HepG2 (cell line): ENCODE data around the gene USE1. TPM values are rescaled to one million over a fixed set of nuclear protein-coding genes. Genes with fewer than 3 reads are reported as not detected.
A peak's percentile ranks its signal among the peaks of the same experiment; 100 is the strongest.

Source experiments
- ATAC-seq: fragments of 200-7000 bp; cut with Tn5 transposase; 3 replicates; pipeline ENCODE4 v1.9.1; 2020; ENCODE audit warnings: mild to moderate bottlenecking, moderate library complexity
- BruUV-seq: library from RNA; stranded (reverse); fragments of 400-500 nt; replicated peaks from 2 replicates; lab custom pipeline; 2021; lab: Mats Ljungman, UMichigan
- CTCF ChIA-PET: fragments of 300-600 bp; formaldehyde crosslinking; extraction: SDS; loops from one replicate; lab custom pipeline; 2021; ENCODE audit warnings: low total read pairs, inconsistent platforms, low intra/inter-chr PET ratio; lab: Yijun Ruan, JAX
- POLR2A ChIA-PET: fragments of 350-600 bp; sonication (Branson Sonifier 250); formaldehyde crosslinking; loops from one replicate; lab custom pipeline; 2020; ENCODE audit warnings: antibody characterized with exemption, inconsistent platforms; lab: Yijun Ruan, JAX
- DNase-seq: peaks from one replicate; pipeline ENCODE4 v3.0.0-alpha.2; 2015; ENCODE audit warnings: low spot score
- FAIRE-seq: peaks from 3 replicates; lab custom pipeline; 2011; peaks lifted over from hg19 to GRCh38; lab: Jason Lieb, UNC
- H2AFZ ChIP-seq: one replicate; pipeline ENCODE4 v1.6.1; 2011; ENCODE audit warnings: low read length, inconsistent platforms
- H3K27ac ChIP-seq: fragments of 300-600 bp; 3 replicates; pipeline ENCODE4 v1.8.0; 2011; ENCODE audit warnings: mixed run types, mild to moderate bottlenecking, mixed read lengths, low read length, inconsistent platforms; ENCODE audit not compliant: insufficient read depth; ENCODE audit errors: extremely low read length
- H3K27me3 ChIP-seq, 2 experiments: fragments of 200-600 bp in 1 of 2; 2 replicates in 1 of 2; 3 replicates in 1 of 2; pipeline versions ENCODE4 v1.6.0 to v1.8.0; 2011; ENCODE audit warnings: low read length in 2 of 2, mild to moderate bottlenecking in 2 of 2, moderate library complexity in 2 of 2, inconsistent platforms in 1 of 2; ENCODE audit not compliant: insufficient read depth in 2 of 2, control insufficient read depth in 1 of 2
- H3K36me3 ChIP-seq, 2 experiments: fragments of 200-600 bp in 1 of 2; replicated peaks in 1 of 2; 2 replicates in 1 of 2; 3 replicates in 1 of 2; pipeline versions ENCODE4 v1.5.1 to v1.8.0; 2011; ENCODE audit warnings: low read length in 2 of 2, inconsistent platforms in 1 of 2; ENCODE audit not compliant: insufficient read depth in 2 of 2, control insufficient read depth in 1 of 2
- H3K4me1 ChIP-seq: 2 replicates; pipeline ENCODE4 v1.5.1; 2012; ENCODE audit warnings: low read length, inconsistent platforms; ENCODE audit not compliant: insufficient read depth
- H3K4me2 ChIP-seq: 2 replicates; pipeline ENCODE4 v1.6.0; 2011; ENCODE audit warnings: low read depth, low read length, inconsistent platforms
- H3K4me3 ChIP-seq, 3 experiments: fragments of 200-600 bp in 1 of 3; sonication (generic), shearing (Covaris generic) in 1 of 3; replicated peaks in 1 of 3; 2 replicates each; pipeline ENCODE4 v1.5.1; 2011 to 2016; ENCODE audit warnings: low read length in 3 of 3, inconsistent platforms in 2 of 3, low read depth in 2 of 3, mild to moderate bottlenecking in 2 of 3, control low read depth in 1 of 3, mixed read lengths in 1 of 3; ENCODE audit not compliant: insufficient read depth in 1 of 3
- H3K79me2 ChIP-seq: one replicate; pipeline ENCODE4 v1.6.1; 2011; ENCODE audit warnings: low read length, inconsistent platforms; ENCODE audit not compliant: insufficient read depth
- H3K9ac ChIP-seq: 2 replicates; pipeline ENCODE4 v1.6.0; 2011; ENCODE audit warnings: mild to moderate bottlenecking, low read depth, low read length, inconsistent platforms; ENCODE audit not compliant: insufficient read depth
- H3K9me3 ChIP-seq: 2 replicates; pipeline ENCODE4 v1.5.1; 2012; ENCODE audit warnings: mild to moderate bottlenecking, low read length
- H4K20me1 ChIP-seq: 2 replicates; pipeline ENCODE4 v1.6.0; 2011; ENCODE audit warnings: inconsistent platforms, mild to moderate bottlenecking, low read length, moderate library complexity; ENCODE audit not compliant: insufficient read depth
- AGO2 ChIP-seq: fragments of 200-400 bp; formaldehyde crosslinking; optimal IDR thresholded peaks from 2 replicates; pipeline ENCODE3; 2017; ENCODE audit warnings: mild to moderate bottlenecking, low read depth, low read length, moderate library complexity
- POLR2G ChIP-seq: fragments of 200-400 bp; formaldehyde crosslinking; IDR thresholded peaks from 2 replicates; pipeline ENCODE4 v1.6.1; 2018; ENCODE audit warnings: mild to moderate bottlenecking, low read depth, low read length, moderate library complexity
- ZBTB38 ChIP-seq: sonication (generic); formaldehyde crosslinking; IDR thresholded peaks from 2 replicates; pipeline ENCODE4 v1.5.1; 2020; ENCODE audit warnings: mild to moderate bottlenecking, missing genetic modification reagents
- ZFX ChIP-seq: sonication (generic); formaldehyde crosslinking; IDR thresholded peaks from 2 replicates; pipeline ENCODE4 v1.4.0; 2020; ENCODE audit warnings: mild to moderate bottlenecking, low read depth, missing genetic modification reagents, moderate library complexity
- ZNF180 ChIP-seq: sonication (generic); formaldehyde crosslinking; IDR thresholded peaks from 2 replicates; pipeline ENCODE4 v1.4.0; 2020; ENCODE audit warnings: low read depth, missing genetic modification reagents, borderline replicate concordance
- WGBS: methylation state at CpG from one replicate; pipeline ENCODE4 v1.1.6; 2017; ENCODE audit warnings: low lambda C conversion rate; 5-methylcytosine and 5-hydroxymethylcytosine counted together
- in situ Hi-C: cut with HindIII; loops from 2 replicates; pipeline ENCODE4 v1.10.0; 2017; ENCODE audit warnings: low pct_unique_long_range_greater_than_20kb; ENCODE audit not compliant: extremely low pct_ligation_motif_present
- intact Hi-C: fragments of 100-400 bp; cut with micrococcal nuclease; formaldehyde crosslinking; loops from one replicate; pipeline ENCODE4 v1.10.0; 2022; ENCODE audit not compliant: unreplicated experiment
- polyA plus RNA-seq, 8 experiments: library from polyadenylated mRNA; depleted of rRNA in 3 of 8; stranded (reverse) in 7 of 8; unstranded in 1 of 8; fragments of >200 nt; fragmentation: Illumina TruSeq in 4 of 8; extraction: Trizol in 4 of 8; gene quantifications; 2 replicates each; pipeline versions ENCODE4 v1.2.1 to v1.2.3, GENCODE V29; 2011 to 2016; ENCODE audit warnings: low read depth in 4 of 8, missing spikeins in 1 of 8, mixed read lengths in 1 of 8; ENCODE audit not compliant: insufficient read depth in 1 of 8
- total RNA-seq, 5 experiments: library from RNA; depleted of rRNA; stranded (reverse); fragments of >200 nt; fragmentation: Illumina TruSeq; extraction: Trizol; gene quantifications; 2 replicates each; pipeline ENCODE4 v1.2.3, GENCODE V29; 2016; ENCODE audit warnings: low read depth in 1 of 5
- TF ChIP-seq, protein P1 (sequence below): sonication (generic); formaldehyde crosslinking; IDR thresholded peaks from 2 replicates; pipeline ENCODE4 v1.5.1; 2020; ENCODE audit warnings: mild to moderate bottlenecking, missing genetic modification reagents, moderate library complexity
- TF ChIP-seq, protein P2 (sequence below): sonication (generic); formaldehyde crosslinking; IDR thresholded peaks from 2 replicates; pipeline ENCODE4 v1.4.0; 2020; ENCODE audit warnings: mild to moderate bottlenecking, missing genetic modification reagents

Gene USE1
- total and polyA plus RNA-seq, 2 of the 13 experiments (the other 11 are each of a cell fraction or from before 2014, with no cell fraction given) = 9.9 to 17.6 TPM

DNA sequence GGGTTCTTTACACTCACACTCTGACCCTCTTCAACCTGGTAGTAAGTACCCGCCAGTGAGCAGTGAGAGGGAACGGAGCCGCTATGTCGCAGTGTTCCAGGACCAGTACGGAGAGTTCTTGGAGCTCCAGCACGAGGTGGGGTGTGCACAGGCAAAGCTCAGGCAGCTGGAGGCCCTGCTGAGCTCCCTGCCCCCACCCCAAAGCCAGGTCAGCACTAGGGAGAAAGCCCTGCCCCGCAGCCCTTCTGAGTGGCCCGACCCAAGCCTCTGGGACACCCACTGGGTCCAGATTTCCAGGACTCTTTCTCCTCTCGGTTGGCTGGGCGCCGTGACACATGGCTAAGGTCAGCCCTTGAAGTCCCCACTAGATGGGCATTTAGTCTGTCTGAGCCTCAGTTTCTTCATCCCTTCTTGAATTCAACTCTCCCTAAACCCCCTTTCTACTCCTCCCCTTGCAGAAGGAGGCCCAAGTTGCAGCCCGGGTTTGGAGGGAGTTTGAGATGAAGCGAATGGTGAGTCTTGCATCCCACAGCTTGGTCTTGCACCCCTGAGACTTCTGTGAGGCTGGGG, 12.7 kb downstream of the USE1 start (continued):
- TF ChIP-seq, protein P1, sequence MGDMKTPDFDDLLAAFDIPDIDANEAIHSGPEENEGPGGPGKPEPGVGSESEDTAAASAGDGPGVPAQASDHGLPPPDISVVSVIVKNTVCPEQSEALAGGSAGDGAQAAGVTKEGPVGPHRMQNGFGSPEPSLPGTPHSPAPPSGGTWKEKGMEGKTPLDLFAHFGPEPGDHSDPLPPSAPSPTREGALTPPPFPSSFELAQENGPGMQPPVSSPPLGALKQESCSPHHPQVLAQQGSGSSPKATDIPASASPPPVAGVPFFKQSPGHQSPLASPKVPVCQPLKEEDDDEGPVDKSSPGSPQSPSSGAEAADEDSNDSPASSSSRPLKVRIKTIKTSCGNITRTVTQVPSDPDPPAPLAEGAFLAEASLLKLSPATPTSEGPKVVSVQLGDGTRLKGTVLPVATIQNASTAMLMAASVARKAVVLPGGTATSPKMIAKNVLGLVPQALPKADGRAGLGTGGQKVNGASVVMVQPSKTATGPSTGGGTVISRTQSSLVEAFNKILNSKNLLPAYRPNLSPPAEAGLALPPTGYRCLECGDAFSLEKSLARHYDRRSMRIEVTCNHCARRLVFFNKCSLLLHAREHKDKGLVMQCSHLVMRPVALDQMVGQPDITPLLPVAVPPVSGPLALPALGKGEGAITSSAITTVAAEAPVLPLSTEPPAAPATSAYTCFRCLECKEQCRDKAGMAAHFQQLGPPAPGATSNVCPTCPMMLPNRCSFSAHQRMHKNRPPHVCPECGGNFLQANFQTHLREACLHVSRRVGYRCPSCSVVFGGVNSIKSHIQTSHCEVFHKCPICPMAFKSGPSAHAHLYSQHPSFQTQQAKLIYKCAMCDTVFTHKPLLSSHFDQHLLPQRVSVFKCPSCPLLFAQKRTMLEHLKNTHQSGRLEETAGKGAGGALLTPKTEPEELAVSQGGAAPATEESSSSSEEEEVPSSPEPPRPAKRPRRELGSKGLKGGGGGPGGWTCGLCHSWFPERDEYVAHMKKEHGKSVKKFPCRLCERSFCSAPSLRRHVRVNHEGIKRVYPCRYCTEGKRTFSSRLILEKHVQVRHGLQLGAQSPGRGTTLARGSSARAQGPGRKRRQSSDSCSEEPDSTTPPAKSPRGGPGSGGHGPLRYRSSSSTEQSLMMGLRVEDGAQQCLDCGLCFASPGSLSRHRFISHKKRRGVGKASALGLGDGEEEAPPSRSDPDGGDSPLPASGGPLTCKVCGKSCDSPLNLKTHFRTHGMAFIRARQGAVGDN = 0 out of 2 replicates have a peak, but pooled peaks have one; percentile 19
- peak; percentile 82 for TF ChIP-seq ZBTB38 (CRISPR knock-in tag)
- TF ChIP-seq, protein P2, sequence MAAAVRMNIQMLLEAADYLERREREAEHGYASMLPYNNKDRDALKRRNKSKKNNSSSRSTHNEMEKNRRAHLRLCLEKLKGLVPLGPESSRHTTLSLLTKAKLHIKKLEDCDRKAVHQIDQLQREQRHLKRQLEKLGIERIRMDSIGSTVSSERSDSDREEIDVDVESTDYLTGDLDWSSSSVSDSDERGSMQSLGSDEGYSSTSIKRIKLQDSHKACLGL (CRISPR knock-in tag) = no peak
- TF ChIP-seq AGO2 = peak; percentile 52

- H4K20me1 ChIP-seq = peaks cover 4% of the 10 kb centered on the region; the same call in 1 of the 2 replicates
- H3K27me3 ChIP-seq = no peaks in the 10 kb centered on the region; a peak in 1 of 5 replicates
- DNase-seq (no peak), FAIRE-seq (no peak), ATAC-seq (no peak)
- 92% methylated on average over 2 of the region's 3 CpGs for WGBS
- no peak overlapping the region for H3K4me3 ChIP-seq
- no peaks in the 10 kb centered on the region for H3K9me3 ChIP-seq
- peaks cover 13% of the 10 kb centered on the region for H3K79me2 ChIP-seq
- no TSS peak for BruUV-seq
- no peak overlapping the region for H3K9ac ChIP-seq
- no peak overlapping the region for H2AFZ ChIP-seq
- H3K4me1 ChIP-seq = peaks cover 23% of the 10 kb centered on the region
- H3K4me2 ChIP-seq = no peak overlapping the region
- TF ChIP-seq POLR2G = peak; percentile 25; the same call in 1 of the 2 replicates
- 0 out of 2 replicates have a peak, but pooled peaks have one; percentile 32 for TF ChIP-seq ZFX
- TF ChIP-seq ZNF180 (CRISPR knock-in tag) = no peak
- no peak overlapping the region for H3K27ac ChIP-seq
- ChIA-PET CTCF (no interaction called here), POLR2A (interaction anchor here (1.1 to 8.5 kb wide), 3 partner anchors 11 to 18 kb away, joined by 3 to 178 read pairs (median 8); partner anchors contain the start of gene USE1)
- intact Hi-C loops = loop anchor here (5.0 kb wide), 1 partner anchor 37 kb away; the partner anchor contains the start of gene BABAM1
- in situ Hi-C loops = no loop called here
- peaks cover 11 to 32% of the 10 kb centered on the region in 2 experiments for H3K36me3 ChIP-seq
Observed at GRCh38 chr19:17229890-17230289, 14.7 kb downstream of the USE1 start.
